Measurements from ENCODE around the gene P2RX2. TPM values are rescaled to one million over a fixed set of nuclear protein-coding genes. Genes with fewer than 3 reads are reported as not detected.

P2RX2 gene
- total RNA-seq, 4 donors from 2014 or later = 0.47 to 3.9 (median 3.3) TPM

DNA sequence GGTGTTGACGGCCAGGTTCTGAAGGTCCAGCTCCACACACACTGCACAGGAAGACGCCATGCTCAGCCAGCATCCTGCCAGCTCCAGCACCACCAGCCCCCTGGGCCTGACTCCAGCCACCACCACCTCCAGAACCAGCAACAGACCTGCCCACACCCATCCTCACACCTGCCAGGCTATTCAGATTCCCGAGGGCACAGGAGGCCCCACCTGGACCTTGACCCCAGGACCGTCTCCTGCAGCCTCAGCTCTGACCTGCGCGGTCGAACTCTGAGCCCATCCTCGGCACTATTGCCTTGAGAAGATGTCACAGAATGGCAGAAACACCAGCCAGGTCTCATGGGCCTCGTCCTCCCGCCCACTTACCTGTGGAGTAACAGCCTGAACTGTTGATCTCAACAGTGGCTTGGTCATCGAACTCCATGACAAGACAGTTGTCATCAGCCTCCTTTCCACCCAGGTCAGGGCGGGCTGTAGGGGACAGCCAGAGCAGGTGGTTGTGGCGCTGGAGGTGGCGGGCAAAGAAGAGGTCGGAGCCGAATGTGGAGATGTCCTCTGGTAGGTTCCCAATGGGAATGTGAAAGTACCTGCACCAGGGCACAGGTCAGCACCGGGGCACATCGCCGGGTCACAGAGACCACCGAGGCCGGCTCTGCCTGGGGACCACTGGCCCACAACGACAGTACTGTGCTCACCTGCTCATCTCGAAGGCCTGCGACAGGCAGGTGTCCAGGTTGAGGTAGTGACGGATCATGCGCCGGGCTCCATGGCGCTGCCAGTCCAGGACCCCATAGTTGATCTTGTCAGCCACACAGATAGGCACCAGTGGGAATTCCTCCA lies 23.5 kb downstream of the P2RX2 start:
- WGBS, 2 donors (ENCODE audit: low coverage in 1 of 2) = 97% methylated on average over 5 of the region's 28 CpGs; no CpG with 5 or more reads in 1 of the 2 donors
- no peak for ATAC-seq
- TF ChIP-seq POLR2A (IDR thresholded peaks at IDR 0.05) (no peak), EP300 (IDR thresholded peaks at IDR 0.05) (no peak), POLR2AphosphoS5 (IDR thresholded peaks at IDR 0.05) (no peak)

DNA sequence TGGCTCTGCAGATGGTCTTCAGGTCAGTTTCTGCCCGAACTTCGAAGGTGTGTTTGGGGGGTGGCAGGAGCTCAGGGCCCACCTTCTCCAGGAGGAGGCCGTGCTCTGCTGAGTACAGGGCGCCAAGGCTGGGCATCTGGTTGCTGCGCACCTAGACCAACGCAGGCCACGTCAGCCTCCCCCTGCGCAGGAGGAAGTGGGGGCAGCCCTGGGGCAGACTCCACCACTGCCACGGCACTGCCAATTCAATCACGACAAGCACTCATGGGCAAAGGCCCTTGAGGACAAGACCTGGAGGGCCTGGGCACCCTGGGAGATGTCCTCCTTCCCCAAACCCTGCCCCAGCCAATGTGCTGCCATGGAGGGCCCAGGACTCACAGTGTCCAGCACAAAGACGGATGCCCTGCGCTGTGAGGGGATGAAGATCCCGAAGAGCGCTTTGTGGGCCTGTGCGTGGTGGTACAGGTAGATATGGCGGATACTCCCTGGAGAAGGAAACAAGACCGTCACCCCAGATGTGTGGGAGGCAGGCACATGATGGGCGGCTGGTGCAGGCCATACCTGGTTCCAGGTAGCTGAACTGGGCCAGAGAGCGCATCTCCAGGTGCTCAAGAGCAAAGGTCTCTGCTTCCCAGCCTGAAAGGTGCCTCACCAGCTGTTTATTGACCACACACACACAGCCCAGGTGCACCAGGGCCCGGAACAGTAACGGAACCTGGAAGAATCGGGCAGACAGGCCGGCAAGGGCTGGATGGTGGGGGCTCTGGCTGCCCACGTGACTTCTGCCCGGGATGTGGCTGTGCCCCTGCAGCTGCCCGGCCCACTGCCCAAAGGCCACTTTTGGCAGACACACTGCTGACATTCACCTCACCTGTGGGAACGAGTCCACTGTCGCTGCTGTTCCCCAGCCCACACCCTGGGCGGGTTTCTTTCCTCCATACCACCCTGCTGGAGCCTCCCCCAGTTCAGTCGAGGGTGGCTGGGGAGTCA lies 24.6 kb downstream of the P2RX2 start:
- no peaks in the 10 kb centered on the region for H3K27me3 ChIP-seq
- peaks cover 0 to 88% of the 10 kb centered on the region in 2 donors for H3K36me3 ChIP-seq
- no peak overlapping the region for H3K27ac ChIP-seq
- no peak overlapping the region for H3K4me3 ChIP-seq
- no peaks in the 10 kb centered on the region for H3K9me3 ChIP-seq
- H3K4me1 ChIP-seq = peaks cover 0 to 2% (median 0%) of the 10 kb centered on the region in 3 donors
- no peak for ATAC-seq
- TF ChIP-seq, protein P1, sequence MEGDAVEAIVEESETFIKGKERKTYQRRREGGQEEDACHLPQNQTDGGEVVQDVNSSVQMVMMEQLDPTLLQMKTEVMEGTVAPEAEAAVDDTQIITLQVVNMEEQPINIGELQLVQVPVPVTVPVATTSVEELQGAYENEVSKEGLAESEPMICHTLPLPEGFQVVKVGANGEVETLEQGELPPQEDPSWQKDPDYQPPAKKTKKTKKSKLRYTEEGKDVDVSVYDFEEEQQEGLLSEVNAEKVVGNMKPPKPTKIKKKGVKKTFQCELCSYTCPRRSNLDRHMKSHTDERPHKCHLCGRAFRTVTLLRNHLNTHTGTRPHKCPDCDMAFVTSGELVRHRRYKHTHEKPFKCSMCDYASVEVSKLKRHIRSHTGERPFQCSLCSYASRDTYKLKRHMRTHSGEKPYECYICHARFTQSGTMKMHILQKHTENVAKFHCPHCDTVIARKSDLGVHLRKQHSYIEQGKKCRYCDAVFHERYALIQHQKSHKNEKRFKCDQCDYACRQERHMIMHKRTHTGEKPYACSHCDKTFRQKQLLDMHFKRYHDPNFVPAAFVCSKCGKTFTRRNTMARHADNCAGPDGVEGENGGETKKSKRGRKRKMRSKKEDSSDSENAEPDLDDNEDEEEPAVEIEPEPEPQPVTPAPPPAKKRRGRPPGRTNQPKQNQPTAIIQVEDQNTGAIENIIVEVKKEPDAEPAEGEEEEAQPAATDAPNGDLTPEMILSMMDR (IDR thresholded peaks at IDR 0.05) = no peak
- TF ChIP-seq POLR2A (IDR thresholded peaks at IDR 0.05) = no peak
- TF ChIP-seq POLR2AphosphoS5 (IDR thresholded peaks at IDR 0.05) = no peak
- no peak for TF ChIP-seq EP300 (IDR thresholded peaks at IDR 0.05)
- WGBS, 2 donors (ENCODE audit: low coverage in 1 of 2) = 94 to 100% methylated on average over 1 to 9 of the region's 30 CpGs

More for the DNA sequence above, 23.5 kb downstream of the P2RX2 start:
- H3K27me3 ChIP-seq = no peaks in the 10 kb centered on the region
- H3K4me3 ChIP-seq = no peak overlapping the region
- peaks cover 0 to 88% of the 10 kb centered on the region in 2 donors for H3K36me3 ChIP-seq
- H3K4me1 ChIP-seq = peaks cover 0 to 2% (median 0%) of the 10 kb centered on the region in 3 donors
- H3K9me3 ChIP-seq = no peaks in the 10 kb centered on the region
- no peak overlapping the region for H3K27ac ChIP-seq

DNA sequence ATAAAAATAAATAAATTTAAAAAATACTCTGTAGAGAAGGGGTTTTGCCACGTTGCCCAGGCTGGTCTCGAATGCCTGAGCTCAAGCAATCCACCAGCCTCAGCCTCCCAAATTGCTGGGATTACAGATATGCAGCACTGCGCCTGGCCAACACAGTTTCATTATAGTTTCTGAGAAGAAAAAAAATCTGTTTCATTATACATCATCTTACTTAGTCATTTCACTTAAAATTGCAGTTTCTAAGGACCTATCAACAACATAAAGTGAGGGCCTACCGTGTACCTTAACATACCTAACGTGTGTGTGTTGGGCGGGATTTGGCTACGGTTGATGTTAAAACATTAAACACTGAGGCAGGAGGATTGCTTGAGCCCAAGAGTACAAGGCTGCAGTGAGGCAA lies 28.3 kb downstream of the P2RX2 start:
- H3K4me3 ChIP-seq = no peak overlapping the region
- H3K27ac ChIP-seq = no peak overlapping the region
- no peak for ATAC-seq
- TF ChIP-seq EP300 (IDR thresholded peaks at IDR 0.05) = no peak
- no peak for TF ChIP-seq POLR2AphosphoS5 (IDR thresholded peaks at IDR 0.05)
- TF ChIP-seq, protein P1 (IDR thresholded peaks at IDR 0.05) = no peak
- no peak for TF ChIP-seq POLR2A (IDR thresholded peaks at IDR 0.05)
- 90 to 91% methylated on average over 6 to 7 of the region's 7 CpGs for WGBS, 2 donors (ENCODE audit: low coverage in 1 of 2)
- H3K9me3 ChIP-seq = no peaks in the 10 kb centered on the region
- H3K4me1 ChIP-seq = no peaks in the 10 kb centered on the region
- H3K27me3 ChIP-seq = no peaks in the 10 kb centered on the region
- H3K36me3 ChIP-seq = peaks cover 0 to 86% of the 10 kb centered on the region in 2 donors

DNA sequence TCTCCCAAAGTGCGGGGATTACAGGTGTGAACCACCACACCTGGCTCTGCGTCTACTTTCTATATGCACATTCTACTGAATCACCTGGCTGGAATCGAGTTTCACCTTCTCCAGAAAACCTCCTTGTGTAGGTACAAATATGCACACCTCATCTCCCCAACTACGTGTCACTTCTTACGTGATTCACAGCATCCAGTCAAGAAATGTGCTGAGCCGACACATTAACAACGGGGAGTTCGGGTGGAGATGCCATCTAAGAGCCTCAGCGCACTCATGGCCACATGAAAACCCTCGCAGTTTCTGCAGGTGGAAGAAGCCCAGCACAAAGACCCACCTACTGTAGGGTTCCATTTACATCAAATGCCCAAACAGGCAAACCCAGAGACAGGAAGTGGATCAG lies 29.3 kb downstream of the P2RX2 start:
- Histone ChIP-seq H3K27ac (no peak overlapping the region), H3K9me3 (no peaks in the 10 kb centered on the region), H3K4me3 (no peak overlapping the region), H3K36me3 (peaks cover 0 to 85% of the 10 kb centered on the region in 2 donors), H3K4me1 (no peaks in the 10 kb centered on the region), H3K27me3 (no peaks in the 10 kb centered on the region)
- WGBS, 2 donors (ENCODE audit: low coverage in 1 of 2) = 89 to 91% methylated on average over 9 of the region's 10 CpGs
- ATAC-seq = no peak
- TF ChIP-seq, protein P1 (IDR thresholded peaks at IDR 0.05) = no peak
- no peak for TF ChIP-seq POLR2A (IDR thresholded peaks at IDR 0.05)
- TF ChIP-seq POLR2AphosphoS5 (IDR thresholded peaks at IDR 0.05) = no peak
- TF ChIP-seq EP300 (IDR thresholded peaks at IDR 0.05) = no peak

DNA sequence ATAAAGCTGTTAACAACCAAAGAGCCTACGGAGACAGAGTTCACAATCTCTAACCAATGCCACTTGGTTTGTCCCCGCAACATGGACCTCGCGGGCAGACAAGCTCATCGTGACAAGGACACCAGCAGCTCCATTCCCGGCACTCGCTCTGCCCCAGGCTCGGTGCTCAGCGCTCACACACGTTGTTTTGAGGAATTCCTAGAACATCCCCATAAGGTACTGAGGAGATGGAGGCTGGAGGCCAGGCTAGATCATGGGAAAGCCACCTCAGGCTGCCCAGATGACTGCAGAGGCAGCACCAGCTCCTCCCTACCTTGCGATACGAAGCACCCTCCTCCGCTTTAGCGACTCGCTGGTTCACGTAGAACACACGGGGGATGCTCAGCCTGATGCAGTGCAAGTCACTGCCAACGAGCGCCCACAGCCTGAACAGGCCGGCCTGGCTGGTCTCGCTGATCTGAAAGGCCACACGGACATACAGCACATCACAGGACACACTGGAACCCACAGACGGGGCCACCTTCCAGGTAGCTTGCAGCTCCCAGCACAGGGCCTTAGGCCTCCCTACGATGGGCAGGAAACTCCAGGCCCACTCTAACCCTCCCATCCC lies 30.1 kb downstream of the P2RX2 start:
- TF ChIP-seq, protein P1 (IDR thresholded peaks at IDR 0.05) = no peak
- TF ChIP-seq POLR2AphosphoS5 (IDR thresholded peaks at IDR 0.05) (no peak), EP300 (IDR thresholded peaks at IDR 0.05) (no peak), POLR2A (IDR thresholded peaks at IDR 0.05) (no peak)
- H3K27ac ChIP-seq = no peak overlapping the region
- H3K9me3 ChIP-seq = no peaks in the 10 kb centered on the region
- WGBS, 2 donors (ENCODE audit: low coverage in 1 of 2) = 93 to 95% methylated on average over 5 to 10 of the region's 24 CpGs
- no peaks in the 10 kb centered on the region for H3K27me3 ChIP-seq
- no peak overlapping the region for H3K4me3 ChIP-seq
- H3K4me1 ChIP-seq = no peaks in the 10 kb centered on the region
- ATAC-seq = no peak
- H3K36me3 ChIP-seq = peaks cover 0 to 85% of the 10 kb centered on the region in 2 donors
